ENCODE measurements around the gene ATN1.

The ATN1 gene

DNA sequence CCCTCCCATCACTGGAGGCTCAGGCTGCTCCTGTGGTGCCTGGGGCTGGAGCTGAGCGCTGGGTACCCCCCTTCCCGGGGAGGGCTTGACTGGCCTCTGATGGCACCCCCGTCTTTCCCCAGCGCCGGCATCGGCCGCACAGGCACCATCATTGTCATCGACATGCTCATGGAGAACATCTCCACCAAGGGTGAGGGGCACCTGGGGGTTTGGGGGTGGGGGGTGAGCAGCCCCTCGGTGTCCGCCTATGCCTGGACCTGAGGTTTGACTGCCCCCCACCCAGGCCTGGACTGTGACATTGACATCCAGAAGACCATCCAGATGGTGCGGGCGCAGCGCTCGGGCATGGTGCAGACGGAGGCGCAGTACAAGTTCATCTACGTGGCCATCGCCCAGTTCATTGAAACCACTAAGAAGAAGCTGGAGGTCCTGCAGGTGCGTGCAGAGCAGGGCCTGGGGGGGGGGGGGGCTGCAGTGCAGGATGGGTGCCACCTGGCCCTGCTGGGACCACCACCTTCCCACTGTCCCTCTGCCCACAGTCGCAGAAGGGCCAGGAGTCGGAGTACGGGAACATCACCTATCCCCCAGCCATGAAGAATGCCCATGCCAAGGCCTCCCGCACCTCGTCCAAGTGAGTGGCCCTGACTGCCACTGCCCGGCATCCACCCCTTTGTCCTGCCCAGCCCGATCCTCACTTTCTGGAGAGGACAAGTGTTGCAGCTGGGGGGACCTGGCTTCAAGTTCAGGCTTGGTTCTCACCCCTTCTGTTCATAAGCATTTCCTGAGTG is 32.2 kb downstream of the ATN1 start:
- DNase-seq: no peak

DNA sequence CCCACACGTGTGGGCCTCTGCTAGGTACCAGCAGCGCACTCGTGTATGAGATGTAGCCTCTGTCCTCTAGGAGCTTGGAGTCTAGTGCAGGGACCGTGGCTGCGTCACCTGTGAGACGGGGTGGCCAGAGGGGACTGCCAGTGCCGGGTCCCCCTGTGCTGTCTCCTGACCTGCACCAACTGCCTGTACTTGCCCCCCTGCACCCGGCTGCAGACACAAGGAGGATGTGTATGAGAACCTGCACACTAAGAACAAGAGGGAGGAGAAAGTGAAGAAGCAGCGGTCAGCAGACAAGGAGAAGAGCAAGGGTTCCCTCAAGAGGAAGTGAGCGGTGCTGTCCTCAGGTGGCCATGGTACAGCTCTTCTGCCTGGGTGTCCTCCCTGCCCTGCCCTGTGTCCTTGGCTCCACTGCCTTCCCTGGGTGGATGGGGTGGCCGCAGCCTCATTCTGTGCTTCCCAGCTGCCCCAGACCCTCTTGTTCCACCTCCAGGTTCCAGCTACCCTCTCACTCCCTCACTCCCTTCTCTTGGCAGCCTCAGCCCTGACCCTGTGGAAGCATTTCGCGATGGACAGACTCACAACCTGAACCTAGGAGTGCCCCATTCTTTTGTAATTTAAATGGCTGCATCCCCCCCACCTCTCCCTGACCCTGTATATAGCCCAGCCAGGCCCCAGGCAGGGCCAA is 33.0 kb downstream of the ATN1 start:
- peak in 1 of 2 donors; percentile 38 for DNase-seq

DNA sequence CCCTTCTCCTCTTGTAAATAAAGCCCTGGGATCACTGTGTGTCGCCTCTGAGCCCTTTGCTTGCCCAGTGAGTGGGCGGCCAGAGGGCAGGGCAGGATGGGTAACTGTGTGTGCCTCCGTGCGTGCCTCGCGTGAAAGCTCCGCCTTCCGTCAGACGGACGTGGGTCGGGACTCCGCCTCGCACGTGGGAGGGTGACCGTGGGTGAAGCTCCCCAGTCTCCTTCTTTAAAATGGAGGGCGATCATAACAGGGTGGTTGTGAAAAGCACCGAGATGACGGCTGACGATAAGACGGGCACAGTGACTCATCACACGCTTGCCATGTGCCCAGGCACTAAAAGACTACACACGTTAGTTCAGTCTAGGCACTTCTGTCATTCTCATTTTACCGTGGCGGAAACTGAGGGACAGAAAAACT is 33.5 kb downstream of the ATN1 start:
- peak; percentile 93 to 94 for DNase-seq

DNA sequence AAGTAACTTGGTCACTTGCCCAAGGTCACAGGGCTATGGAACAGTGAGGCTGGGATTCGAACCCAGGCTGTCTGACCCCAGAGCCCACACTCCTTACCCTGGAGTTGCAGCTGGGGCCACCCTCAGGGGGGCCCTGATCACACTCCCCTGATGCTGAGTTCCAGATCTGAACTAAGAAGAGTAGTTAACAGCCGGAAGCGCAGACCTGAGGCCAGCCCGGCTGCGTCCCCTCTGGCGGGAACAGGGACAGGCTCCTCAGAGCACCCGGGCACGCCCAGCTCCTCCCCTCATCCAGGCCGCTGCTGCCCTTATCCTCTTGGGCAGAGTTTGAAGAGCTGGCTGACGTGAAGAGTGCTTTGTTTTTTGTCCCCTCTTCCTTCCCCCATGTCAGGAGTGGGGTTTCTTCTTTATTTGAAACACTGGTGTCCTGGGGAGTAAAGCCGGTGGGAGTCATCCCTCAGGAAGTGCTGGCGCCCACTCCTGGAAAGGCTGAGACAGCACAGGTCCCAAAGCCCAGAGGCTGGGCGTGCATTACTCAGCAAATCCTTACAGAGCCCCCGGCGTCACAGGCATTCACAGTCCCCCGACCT is 34.0 kb downstream of the ATN1 start:
- DNase-seq: peak; percentile 71

DNA sequence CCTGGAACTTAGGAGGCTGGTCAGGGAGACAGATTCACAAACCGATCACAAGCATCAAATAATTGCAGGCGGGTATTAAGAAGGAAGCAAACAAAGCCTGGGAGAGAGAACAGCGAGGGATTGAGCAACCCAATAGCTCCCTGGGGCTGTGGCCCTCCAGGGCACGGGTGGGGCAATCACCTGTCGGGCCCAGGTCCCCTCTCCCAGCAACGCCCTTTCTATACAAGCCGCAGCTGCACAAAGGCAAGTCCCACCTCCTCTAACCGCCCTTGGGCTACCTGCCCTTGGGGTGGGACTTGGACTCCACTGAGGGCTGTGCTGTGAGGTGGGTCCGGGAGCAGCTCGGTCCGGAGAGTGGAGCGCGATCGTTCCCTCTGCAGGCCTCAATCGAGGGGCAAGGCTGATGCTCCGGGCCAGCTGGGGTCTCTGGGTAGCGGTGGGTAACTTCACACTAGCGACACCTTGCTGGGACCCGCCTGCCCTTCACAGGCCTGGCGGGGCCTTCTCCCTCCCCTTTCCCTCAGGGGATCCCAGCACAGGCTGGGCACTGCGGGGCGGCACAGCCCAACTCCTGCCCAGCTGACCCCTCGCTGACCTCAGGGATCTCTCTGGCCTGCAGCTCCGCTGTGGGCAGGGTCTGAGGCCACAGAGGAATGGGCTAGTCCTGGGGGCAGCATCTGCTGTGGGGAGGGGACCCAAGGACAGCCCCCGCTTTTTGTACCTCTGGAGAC is 34.7 kb downstream of the ATN1 start:
- DNase-seq: peak in 1 of 2 donors; percentile 35

DNA sequence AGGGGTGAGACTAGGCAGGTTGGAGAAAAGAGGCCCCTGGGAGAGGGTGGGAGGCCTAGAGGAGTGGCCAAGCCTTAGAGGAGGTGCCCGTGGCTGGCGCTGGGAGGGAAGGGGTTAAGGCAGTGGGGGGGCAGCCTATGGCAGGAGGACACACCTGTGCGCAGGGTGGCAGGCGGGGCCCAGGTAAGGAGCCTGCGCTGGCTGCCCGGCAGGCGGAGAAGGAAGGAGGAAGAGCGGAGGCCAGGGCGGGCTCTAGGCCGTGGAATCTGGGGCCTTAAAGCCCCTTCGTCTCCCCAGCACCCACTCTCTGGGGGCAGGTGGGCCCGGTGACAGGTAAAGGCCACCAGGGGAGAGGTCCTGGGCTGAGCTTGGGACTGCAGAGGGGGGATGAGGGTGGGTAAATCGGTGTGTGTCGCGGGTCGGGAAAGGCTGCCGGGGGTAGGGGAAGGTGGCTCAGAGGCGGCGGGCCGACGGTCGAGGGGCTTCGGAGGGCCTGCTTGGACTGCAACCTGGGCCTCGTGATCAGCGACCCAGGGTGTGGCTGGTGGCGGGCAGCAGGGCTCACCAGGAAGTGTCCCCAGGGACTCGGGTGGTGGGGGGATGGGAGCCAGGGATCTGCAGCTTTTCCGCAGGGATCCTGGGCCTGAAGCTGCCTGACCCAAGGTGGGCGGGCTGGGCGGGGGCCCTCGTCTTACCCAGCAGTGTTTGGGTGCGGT is 35.4 kb downstream of the ATN1 start:
- DNase-seq: peak in 1 of 2 donors; percentile 33

DNA sequence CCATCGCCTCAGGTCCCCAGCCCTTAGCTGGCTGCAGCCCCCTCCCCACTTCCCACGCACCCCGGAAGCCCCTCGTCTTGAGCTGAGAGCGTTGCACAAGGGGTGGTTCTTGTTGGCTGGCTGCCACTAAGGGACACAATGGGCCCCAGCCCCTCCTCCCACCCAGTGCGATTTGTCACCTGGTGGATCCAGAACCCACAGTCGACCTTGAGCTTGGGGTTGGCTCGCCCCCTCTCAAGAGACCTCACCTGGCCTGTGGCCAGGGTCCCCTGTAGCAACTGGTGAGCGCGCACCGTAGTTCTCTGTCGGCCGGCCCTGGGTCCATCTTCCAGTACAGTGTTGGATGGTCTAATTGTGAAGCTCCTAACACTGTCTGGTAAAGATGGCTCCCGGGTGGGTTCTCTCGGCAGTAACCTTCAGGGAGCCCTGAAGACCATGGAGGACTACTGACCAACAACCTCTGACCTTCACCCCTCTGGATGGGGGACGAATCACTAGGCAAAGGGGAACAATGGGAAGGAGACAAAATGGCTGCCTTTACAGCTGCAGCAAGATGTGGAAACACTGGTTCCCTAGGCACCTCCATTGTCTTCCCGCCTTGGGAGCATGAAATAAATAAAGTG is 36.1 kb downstream of the ATN1 start:
- DNase-seq: peak in 1 of 2 donors; percentile 28

DNA sequence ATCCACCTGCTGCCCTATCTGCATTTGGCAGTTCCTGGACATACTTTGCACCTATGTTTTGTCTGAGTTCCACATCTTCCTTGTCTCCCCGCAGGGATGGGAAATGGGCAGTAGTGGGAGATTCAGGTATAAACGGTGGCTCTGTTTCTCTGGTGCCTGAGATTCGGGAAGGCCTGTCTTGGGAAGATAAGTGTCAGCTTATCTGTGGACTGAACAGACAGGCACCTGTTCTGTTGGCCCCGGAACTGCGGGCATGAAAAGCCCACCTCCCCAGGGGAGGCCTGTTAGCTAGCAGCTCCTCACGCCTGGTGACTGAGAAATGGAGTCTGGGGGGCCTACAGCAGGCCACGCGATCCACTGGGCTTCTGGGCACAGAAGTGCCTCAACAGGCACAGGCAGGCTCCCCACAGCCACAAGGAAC is 36.9 kb downstream of the ATN1 start:
- peak in 1 of 2 donors; percentile 23 for DNase-seq

DNA sequence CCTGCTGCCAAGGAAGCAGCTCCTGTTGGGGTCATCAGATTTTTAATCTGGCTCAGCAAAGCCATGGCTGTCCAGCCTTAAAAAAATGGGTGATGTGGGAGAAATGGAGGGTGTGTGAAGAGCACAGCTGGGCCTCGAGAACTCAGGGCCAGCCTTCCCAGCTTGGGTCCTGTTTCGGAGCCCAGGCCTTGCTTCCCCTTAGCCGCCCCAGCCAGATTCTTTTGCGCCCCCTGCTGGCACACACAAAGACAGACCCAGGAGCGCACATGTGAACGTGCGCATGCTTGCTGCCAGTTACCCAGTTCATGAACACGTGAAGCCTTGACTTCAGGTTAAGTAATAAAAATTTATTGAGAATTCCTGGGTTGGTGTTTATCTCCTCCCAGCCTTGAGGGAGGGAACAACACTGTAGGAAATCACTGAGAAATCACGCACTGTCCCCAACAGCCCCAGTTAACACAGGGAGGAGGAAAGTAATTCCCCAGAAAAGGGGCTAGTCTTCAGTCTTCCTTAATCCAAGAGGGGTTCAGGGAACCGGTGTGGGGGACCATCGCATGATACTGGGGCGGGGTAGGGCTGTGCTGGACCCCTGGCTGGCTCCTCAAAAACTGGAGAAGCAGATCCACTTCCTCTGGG is 37.4 kb downstream of the ATN1 start:
- peak; percentile 90 to 93 for DNase-seq

DNA sequence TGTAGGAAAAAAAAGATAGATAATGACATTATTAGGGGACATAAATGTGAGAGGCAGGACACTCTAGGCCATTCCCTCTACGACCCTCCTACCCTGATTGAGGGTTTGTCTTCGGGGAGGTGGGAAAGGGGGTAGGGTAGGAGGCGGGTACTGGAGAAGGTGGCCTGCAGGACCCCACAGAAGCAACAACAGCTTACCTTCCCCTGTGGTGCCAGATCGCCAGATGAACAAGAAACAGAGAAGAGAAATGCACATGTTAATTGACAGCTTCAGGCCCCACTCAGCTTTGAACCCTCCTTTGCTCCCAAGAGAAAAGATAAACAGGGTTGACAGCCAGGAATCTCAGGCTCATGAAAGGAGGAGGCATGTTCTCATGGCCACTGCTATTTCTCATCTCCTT is 38.0 kb downstream of the ATN1 start:
- DNase-seq: no peak

DNA sequence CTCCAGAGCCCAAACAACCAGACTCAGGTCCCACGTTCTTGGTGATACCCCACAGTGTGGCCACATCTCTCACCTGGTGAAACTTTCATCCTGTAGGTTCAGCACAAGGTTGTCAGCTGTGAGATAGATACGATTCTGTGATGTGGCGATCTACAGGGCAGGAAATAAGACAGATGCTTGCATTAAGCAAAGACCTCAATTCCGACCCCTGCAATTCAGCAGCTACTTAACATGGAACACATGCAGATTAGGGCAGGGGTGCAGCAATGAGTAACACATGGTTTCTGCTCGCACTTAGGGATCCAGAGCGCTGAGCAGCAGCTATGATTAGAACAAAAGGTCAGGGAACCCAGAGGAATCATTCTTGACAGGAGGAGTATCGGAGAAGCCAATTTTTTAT is 38.6 kb downstream of the ATN1 start:
- no peak for DNase-seq

DNA sequence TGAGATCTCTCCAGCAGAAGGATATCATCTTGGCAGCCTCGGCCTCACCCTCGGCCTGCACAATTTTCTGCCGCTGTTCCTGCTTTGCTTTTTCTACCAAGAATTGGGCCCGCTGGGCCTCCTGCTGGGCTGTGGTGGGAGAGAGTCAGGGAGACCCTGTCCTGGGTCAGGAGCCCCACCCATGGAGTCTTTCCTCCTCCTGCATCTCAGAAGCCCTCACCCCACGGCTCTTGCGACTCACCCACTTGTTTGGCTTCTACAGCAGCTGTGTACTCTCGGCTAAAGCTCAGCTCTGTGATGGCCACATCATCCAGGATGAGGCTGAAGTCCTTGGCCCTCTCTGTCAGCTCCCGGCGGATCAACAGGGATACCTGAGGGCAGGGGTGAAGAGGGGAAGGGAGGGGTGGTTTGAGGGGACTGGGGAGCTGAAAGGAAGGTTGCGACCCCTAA is 39.9 kb downstream of the ATN1 start:
- no peak for DNase-seq

DNA sequence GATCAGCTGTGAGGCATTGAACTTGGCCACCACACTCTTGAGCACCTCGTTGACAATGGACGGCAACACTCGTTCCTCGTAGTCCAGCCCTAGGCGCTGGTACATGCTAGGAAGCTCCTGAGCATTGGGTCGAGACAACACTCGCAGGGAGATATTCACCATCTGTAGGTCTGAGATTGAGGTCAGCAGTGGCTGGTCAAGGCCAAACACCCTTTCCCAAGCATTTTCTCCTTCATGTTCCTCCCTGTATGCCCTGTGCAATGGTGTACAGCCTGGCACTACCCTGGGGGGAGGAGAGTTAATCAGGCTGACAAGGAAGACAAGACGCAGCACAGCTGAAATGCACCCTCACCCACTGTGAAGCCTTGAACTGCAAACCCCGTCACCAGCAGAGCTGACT is 40.7 kb downstream of the ATN1 start:
- DNase-seq: no peak

DNA sequence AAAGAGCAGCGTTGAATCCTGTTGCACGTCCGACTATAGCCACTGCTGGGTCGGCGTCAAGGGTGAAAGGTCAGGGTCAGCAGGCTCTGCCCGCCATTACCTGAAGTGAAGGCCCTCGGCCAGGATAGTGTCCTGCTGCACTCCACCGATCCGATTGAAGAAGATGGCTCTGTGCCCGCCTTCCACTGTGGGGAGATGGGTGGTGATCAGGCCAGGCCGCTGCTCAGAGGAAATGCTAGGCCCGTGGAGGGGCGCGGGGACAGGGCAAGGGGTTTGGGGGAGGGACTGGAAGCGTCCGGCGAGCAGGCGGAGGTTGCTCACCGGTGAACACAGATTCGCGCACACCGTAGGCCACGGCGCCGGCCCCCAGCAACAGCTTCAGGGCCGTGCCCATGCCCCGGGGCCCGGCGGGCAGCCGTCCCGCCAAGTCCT is 42.4 kb downstream of the ATN1 start:
- DNase-seq: peak in 1 of 2 donors; percentile 44

DNA sequence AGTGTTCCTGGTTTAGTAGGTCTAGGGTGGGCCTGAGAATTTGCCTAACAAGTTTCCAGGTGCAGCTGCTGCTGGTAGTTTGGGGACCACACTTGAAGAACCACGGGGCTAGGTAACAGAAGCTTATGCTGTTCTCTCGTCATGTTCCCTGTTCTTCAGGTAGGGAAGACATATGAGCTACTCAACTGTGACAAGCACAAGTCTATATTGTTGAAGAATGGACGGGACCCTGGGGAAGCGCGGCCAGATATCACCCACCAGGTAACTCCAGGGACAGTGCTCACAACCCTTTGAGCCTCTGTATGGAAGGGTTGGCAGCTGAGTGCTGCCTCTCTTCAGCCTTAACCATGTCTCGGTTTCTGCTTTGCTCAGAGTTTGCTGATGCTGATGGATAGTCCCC is 46.4 kb downstream of the ATN1 start:
- DNase-seq: no peak

DNA sequence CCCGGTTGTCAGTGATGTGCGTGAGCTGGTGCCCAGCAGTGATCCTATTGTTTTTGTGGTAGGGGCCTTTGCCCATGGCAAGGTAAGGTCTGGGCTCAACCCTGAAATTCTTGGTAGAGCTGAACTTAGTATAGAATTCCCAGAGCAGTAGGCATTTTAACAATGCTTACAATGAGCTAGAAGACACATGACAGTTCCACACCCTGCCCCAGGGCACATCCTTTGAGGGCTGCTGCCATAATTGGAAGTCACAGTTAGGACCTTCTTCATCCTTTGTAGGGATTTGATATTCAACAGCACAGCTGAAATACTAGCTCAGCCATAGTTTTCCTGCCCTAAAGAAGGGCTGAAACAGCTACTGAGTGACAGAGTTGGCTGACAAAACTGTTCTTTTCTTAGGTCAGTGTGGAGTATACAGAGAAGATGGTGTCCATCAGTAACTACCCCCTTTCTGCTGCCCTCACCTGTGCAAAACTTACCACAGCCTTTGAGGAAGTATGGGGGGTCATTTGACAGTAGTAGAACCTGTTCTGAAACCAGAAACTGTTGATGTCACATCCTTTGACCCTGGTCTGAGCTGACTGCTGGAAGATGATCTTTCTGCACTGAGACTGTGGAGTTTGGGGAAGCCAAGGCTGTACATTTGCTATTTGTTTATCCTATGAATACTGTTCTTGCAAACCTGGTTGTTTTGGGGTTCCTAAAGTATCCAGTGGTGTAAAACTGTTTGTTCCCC is 47.7 kb downstream of the ATN1 start:
- no peak for DNase-seq

DNA sequence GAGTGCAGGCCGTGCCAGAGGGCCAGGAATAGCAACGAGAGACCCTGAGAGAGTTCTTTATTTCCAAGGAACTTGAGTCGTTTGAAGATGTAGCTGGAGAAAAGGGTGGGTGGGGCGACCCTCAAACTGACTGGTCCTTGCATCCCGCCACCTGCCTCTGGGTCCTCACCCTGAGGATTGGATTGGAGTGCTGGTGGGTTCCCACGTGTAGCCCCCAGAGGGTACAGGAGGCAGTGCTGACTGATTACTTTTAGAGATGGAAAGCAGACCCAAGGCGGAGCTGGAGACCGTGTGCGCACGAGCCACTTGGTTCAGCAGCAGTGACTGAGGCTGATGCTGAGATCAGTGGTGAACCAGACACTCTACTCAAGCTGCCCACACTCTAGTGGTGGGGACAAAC is 49.9 kb downstream of the ATN1 start:
- no peak for DNase-seq

DNA sequence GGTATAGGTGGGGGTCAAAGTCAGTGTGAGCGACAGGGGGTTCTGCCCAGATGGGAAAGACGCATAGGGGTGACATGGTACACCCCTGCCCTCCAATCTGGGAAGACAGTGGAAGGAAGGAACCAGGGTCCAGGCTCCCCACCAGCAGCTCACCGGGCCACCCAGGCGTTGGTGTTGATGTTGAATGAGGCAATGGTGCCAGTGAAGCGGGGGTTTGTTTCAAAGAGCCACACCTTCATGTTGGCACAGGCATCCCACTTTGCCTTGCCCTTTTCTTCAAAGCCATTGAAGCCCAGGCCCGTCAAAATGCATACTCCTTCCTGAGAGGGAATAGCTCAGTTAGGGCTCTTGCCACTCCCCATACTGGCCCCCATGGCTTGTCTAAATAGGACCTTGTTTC is 50.4 kb downstream of the ATN1 start:
- DNase-seq: no peak

DNA sequence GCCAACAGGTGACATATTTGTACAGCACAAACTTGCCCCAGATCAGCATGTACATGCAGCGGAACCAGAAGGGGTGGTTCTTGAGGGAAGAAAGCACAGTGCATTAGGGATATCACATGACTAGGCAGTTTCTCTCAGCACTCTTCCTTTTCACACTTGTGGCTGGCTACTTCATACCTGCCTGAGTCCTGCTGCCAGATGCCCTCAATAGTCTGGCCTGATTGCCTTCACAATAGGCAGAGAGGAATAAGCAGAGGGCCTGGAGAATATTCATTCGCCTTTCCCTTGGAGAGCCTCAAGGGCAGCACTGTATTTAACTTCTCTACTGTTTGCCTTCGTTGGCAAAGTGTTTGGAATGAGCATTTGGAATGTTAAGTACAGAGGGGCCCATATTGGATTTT is 50.9 kb downstream of the ATN1 start:
- no peak for DNase-seq

DNA sequence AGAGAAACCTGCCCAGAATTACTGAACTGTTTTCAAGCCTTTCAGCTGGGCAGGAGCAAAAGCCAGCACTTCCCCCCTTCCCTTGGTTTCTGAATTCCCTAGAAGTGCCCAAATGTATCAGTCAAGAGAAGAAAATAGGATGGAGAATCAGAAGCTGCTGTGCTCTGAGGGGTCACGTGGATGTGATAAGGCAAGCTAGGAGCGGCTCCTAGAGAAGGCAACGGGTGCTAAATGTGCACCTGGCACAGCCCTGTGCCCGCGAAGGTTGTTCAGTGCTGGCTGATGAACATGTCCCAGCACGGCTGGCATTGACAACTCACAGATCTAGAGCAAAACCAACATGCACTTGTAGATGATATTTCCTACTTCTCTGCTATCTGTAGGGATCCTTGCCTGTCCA is 51.3 kb downstream of the ATN1 start:
- no peak for DNase-seq

DNA sequence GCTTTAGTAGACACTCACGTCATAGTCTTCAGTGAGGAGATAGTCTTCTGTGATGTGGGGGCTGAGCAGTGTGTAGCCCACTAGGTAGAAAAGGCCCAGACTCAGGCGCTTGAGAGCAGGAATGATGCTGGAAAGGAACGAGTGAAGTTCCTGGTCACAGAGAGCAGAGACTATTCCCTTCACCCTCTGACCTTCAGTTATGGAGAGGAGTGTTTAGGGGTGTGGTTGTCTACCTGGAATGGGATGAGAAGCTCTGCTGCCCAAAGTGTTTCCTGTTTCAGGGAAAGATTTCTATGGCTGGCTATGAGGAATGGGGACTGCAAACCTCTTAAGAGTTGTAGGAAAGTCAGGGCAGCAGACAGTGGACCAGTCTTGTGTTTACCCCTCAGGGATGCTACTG is 51.7 kb downstream of the ATN1 start:
- DNase-seq: no peak
